ENCODE results near the gene CAMK2B. TPM values are rescaled to one million over a fixed set of nuclear protein-coding genes. Genes with fewer than 3 reads are reported as not detected.
A peak's percentile ranks its signal among the peaks of the same experiment; 100 is the strongest.

Gene CAMK2B
- total and polyA plus RNA-seq, 7 donors = 0.23 to 3.2 (median 1.5) TPM; not detected in 1

DNA sequence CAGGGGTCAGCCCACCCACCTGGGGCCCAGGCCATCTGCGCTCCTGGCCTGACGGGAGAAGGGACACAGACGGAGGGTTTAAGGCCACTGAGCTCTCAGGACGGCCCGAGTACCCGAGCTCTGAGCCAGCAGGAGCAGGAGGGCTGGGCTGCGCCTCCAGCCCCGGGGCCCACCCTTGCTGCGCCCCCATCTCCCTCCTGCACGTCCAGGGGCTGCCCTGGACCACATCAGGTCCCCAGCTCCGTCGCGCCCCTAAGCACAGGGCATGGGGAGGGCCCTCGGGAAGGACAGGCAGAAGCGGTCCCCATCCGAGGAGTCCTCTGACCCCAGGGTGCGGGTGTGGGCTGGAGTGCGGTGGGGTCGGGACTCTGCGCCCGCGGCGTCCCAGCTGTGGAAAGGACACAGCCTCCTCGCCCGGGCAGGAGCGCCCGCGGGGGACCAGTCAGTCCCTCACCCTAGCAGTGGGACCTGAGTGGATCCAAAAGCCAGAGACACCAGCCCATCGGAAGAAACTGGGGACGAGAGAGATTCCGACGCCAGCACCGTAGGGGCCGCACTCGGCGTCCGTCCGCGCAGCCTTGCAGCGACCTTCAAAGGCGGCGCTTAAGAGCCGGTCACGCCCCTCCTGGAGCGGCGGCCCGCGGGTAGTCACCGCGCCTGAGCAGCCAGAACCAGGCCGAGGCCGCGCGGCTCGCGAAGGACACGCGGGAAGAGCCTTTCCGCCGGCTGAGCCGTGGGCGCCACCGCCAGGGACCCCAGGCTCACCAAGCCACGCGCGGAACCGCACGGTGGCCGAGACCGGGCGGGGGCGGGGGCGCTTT, 15.9 kb downstream of the CAMK2B start:
- WGBS, 2 donors = 14 to 20% methylated on average over 73 of the region's 73 CpGs
- Histone ChIP-seq H3K4me1 (peaks cover 0 to 10% (median 9%) of the 10 kb centered on the region in 4 donors), H3K4me3 (peak overlapping the region; percentile 1 to 46 (median 34)), H3K27ac (no peak overlapping the region), H3K9me3 (no peaks in the 10 kb centered on the region), H3K36me3 (no peaks in the 10 kb centered on the region), H3K27me3 (peaks cover 0 to 24% (median 20%) of the 10 kb centered on the region in 3 donors)
- intact Hi-C loops (cut with DNase I) = no loop called here
- peak; percentile 68 for DNase-seq
- TF ChIP-seq CTCF (IDR thresholded peaks at IDR 0.05) = no peak
- TF ChIP-seq POLR2A (IDR thresholded peaks at IDR 0.05) = no peak
- TF ChIP-seq EP300 (IDR thresholded peaks at IDR 0.05) = no peak
- no peak for TF ChIP-seq POLR2AphosphoS5 (IDR thresholded peaks at IDR 0.05)

DNA sequence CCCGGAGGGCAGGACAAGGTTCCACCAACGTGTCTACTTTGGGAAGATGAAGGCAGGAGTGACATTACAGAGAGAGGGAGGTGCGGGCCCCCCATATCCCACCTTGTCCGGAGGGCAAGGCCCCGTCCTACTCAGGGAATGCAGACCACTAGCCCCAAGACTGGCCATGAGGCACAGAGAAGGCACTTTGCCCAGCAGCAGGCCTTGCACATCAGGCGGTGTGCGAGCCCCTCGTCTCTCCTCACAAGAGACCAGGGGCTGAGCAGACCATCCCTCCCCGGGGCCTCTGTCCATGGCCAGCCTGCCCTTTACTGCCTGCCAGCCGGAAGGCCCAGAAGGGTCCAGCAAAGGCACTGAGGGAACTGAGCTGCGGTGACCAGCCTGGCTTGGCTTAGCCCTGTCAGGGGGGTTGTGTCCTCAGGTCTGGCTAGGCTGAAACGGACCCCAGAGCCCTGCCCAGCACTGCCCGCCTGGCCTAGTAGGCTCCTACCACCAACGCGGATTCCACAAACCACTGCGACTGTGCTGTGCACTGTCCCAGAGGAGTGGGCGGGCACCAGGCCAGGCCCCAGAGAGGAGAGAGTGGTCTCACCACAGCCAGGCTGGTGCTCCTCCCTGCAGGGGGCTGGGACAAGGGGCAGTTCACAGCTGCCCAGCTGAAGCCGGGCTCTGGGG, 16.7 kb downstream of the CAMK2B start:
- DNase-seq = peak; percentile 60
- H3K27ac ChIP-seq = no peak overlapping the region
- no peak overlapping the region for H3K4me3 ChIP-seq
- intact Hi-C loops (cut with DNase I) = no loop called here
- peaks cover 0 to 10% (median 9%) of the 10 kb centered on the region in 4 donors for H3K4me1 ChIP-seq
- peaks cover 0 to 24% (median 20%) of the 10 kb centered on the region in 3 donors for H3K27me3 ChIP-seq
- H3K9me3 ChIP-seq = no peaks in the 10 kb centered on the region
- H3K36me3 ChIP-seq = no peaks in the 10 kb centered on the region
- TF ChIP-seq CTCF (IDR thresholded peaks at IDR 0.05) (no peak), POLR2A (IDR thresholded peaks at IDR 0.05) (no peak), EP300 (IDR thresholded peaks at IDR 0.05) (no peak), POLR2AphosphoS5 (IDR thresholded peaks at IDR 0.05) (no peak)
- 84 to 92% methylated on average over 18 of the region's 18 CpGs for WGBS, 2 donors

GRCh38 chr7:44307905-44308595, 17.3 kb downstream of the CAMK2B start:
- 82 to 84% methylated on average over 8 of the region's 8 CpGs for whole genome bisulfite sequencing, 2 donors
- Histone ChIP-seq H3K9me3 (no peaks in the 10 kb centered on the region), H3K36me3 (no peaks in the 10 kb centered on the region), H3K4me3 (no peak overlapping the region), H3K27ac (no peak overlapping the region), H3K27me3 (peaks cover 0 to 24% (median 20%) of the 10 kb centered on the region in 3 donors), H3K4me1 (peaks cover 0 to 10% (median 9%) of the 10 kb centered on the region in 4 donors)
- intact Hi-C loops (cut with DNase I) = no loop called here
- no peak for DNase-seq
- no peak for TF ChIP-seq CTCF (IDR thresholded peaks at IDR 0.05)

GRCh38 chr7:44307301-44307900, 18.0 kb downstream of the CAMK2B start:
- no peak for TF ChIP-seq CTCF (IDR thresholded peaks at IDR 0.05)
- no peak for TF ChIP-seq EP300 (IDR thresholded peaks at IDR 0.05)
- no peak for TF ChIP-seq POLR2AphosphoS5 (IDR thresholded peaks at IDR 0.05)
- TF ChIP-seq POLR2A (IDR thresholded peaks at IDR 0.05) = no peak
- Histone ChIP-seq H3K27ac (no peak overlapping the region), H3K9me3 (no peaks in the 10 kb centered on the region), H3K27me3 (peaks cover 0 to 24% (median 20%) of the 10 kb centered on the region in 3 donors), H3K4me3 (no peak overlapping the region), H3K36me3 (no peaks in the 10 kb centered on the region), H3K4me1 (peaks cover 0 to 10% (median 9%) of the 10 kb centered on the region in 4 donors)
- intact Hi-C loops (cut with DNase I) = no loop called here
- no peak for DNase-seq
- WGBS, 2 donors = 66 to 83% methylated on average over 7 of the region's 7 CpGs

Data from sigmoid colon (tissue), 7 donors.